Parathyroid adenoma (tissue), 2 donors: ENCODE data around the gene SDK2.

Source experiments
- H2AFZ ChIP-seq: fragments of 300-600 bp; sonication (generic); one replicate; pipeline ENCODE4 v1.7.0; 2017; ENCODE audit warnings: antibody characterized with exemption, mild to moderate bottlenecking
- H3K27ac ChIP-seq: fragments of 300-600 bp; sonication (generic); one replicate; pipeline ENCODE4 v1.7.0; 2017
- H3K27me3 ChIP-seq: fragments of 300-600 bp; sonication (generic); one replicate; pipeline ENCODE4 v1.7.0; 2017; ENCODE audit warnings: low read length; ENCODE audit not compliant: control insufficient read depth, insufficient read depth
- H3K36me3 ChIP-seq: fragments of 300-600 bp; sonication (generic); one replicate; pipeline ENCODE4 v1.7.0; 2017; ENCODE audit warnings: low read length; ENCODE audit not compliant: control insufficient read depth, insufficient read depth
- H3K4me1 ChIP-seq: fragments of 300-600 bp; sonication (generic); one replicate; pipeline ENCODE4 v1.7.0; 2017; ENCODE audit warnings: control low read depth
- H3K4me2 ChIP-seq: fragments of 300-600 bp; sonication (generic); one replicate; pipeline ENCODE4 v1.7.0; 2017; ENCODE audit warnings: low read length
- H3K4me3 ChIP-seq: fragments of 300-600 bp; sonication (generic); one replicate; pipeline ENCODE4 v1.7.0; 2017; ENCODE audit warnings: low read depth, low read length
- H3K79me2 ChIP-seq: fragments of 300-600 bp; sonication (generic); one replicate; pipeline ENCODE4 v1.7.0; 2017; ENCODE audit warnings: control low read depth
- H3K9ac ChIP-seq: fragments of 300-600 bp; sonication (generic); one replicate; pipeline ENCODE4 v1.7.0; 2017; ENCODE audit warnings: mild to moderate bottlenecking
- H3K9me3 ChIP-seq: fragments of 300-600 bp; sonication (generic); one replicate; pipeline ENCODE4 v1.7.0; 2017; ENCODE audit warnings: low read length; ENCODE audit not compliant: control insufficient read depth
- CTCF ChIP-seq: fragments of 300-600 bp; sonication (generic); IDR thresholded peaks from one replicate; pipeline ENCODE4 v1.7.0; 2017; ENCODE audit warnings: antibody characterized with exemption, mild to moderate bottlenecking
- donor health status: primary hyperparathyroidism.

SDK2 gene

GRCh38 chr17:73490851-73491250, 153.4 kb downstream of the SDK2 start:
- H3K36me3 ChIP-seq, result no peaks in the 10 kb centered on the region
- no peak for TF ChIP-seq CTCF
- no peak overlapping the region for H3K4me2 ChIP-seq
- no peak overlapping the region for H2AFZ ChIP-seq
- H3K9ac ChIP-seq, result no peak overlapping the region
- H3K9me3 ChIP-seq, result no peaks in the 10 kb centered on the region
- H3K27ac ChIP-seq, result no peak overlapping the region
- no peaks in the 10 kb centered on the region for H3K79me2 ChIP-seq
- no peaks in the 10 kb centered on the region for H3K4me1 ChIP-seq
- H3K27me3 ChIP-seq, result no peaks in the 10 kb centered on the region
- no peak overlapping the region for H3K4me3 ChIP-seq

GRCh38 chr17:73489991-73490390, 154.3 kb downstream of the SDK2 start:
- Histone ChIP-seq H3K36me3 (no peaks in the 10 kb centered on the region), H3K9me3 (no peaks in the 10 kb centered on the region), H3K4me3 (no peak overlapping the region), H3K4me1 (no peaks in the 10 kb centered on the region), H3K4me2 (no peak overlapping the region), H2AFZ (no peak overlapping the region), H3K79me2 (no peaks in the 10 kb centered on the region), H3K27ac (no peak overlapping the region), H3K9ac (no peak overlapping the region), H3K27me3 (no peaks in the 10 kb centered on the region)
- TF ChIP-seq CTCF, result no peak

- no peak overlapping the region for H2AFZ ChIP-seq
- no peaks in the 10 kb centered on the region for H3K9me3 ChIP-seq
- H3K36me3 ChIP-seq, result no peaks in the 10 kb centered on the region
- H3K27ac ChIP-seq, result no peak overlapping the region
- H3K4me2 ChIP-seq, result no peak overlapping the region
- TF ChIP-seq CTCF, result no peak
- no peak overlapping the region for H3K9ac ChIP-seq
- no peak overlapping the region for H3K4me3 ChIP-seq
- no peaks in the 10 kb centered on the region for H3K4me1 ChIP-seq
- no peaks in the 10 kb centered on the region for H3K27me3 ChIP-seq
- H3K79me2 ChIP-seq, result no peaks in the 10 kb centered on the region
These were observed 154.9 kb downstream of the SDK2 start for GRCh38 chr17:73489333-73489732.

DNA sequence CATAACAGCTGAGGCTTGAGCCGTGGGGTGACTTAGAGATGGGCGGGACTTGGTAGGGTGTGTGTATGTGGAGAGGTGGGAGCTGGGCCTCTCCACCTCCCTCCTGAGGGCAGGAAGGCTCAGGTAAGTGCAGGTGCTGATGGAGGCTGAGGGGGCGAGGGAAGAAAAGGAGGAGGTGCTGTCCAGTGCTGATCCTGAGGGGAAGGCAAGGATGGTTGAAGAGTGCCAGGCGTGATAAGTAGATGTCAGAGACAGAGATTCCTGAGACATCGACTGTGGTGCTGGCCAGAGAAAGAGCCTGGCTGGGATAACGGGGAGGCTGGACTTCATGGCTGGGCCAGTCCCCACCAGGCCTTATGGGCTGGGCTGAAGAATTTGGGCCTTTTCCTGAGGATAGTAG, 159.1 kb downstream of the SDK2 start:
- Histone ChIP-seq H3K9ac (no peak overlapping the region), H3K4me2 (no peak overlapping the region), H3K79me2 (no peaks in the 10 kb centered on the region), H3K4me1 (no peaks in the 10 kb centered on the region), H3K36me3 (no peaks in the 10 kb centered on the region), H3K9me3 (no peaks in the 10 kb centered on the region), H3K27ac (no peak overlapping the region), H3K27me3 (no peaks in the 10 kb centered on the region), H3K4me3 (no peak overlapping the region), H2AFZ (no peak overlapping the region)
- no peak for TF ChIP-seq CTCF

GRCh38 chr17:73482894-73483293, 161.4 kb downstream of the SDK2 start:
- Histone ChIP-seq H3K4me3 (no peak overlapping the region), H3K4me2 (no peak overlapping the region), H3K27me3 (no peaks in the 10 kb centered on the region), H2AFZ (no peak overlapping the region), H3K9me3 (no peaks in the 10 kb centered on the region), H3K4me1 (no peaks in the 10 kb centered on the region), H3K79me2 (no peaks in the 10 kb centered on the region), H3K27ac (no peak overlapping the region), H3K9ac (no peak overlapping the region), H3K36me3 (no peaks in the 10 kb centered on the region)
- no peak for TF ChIP-seq CTCF
